ENCODE results near the gene NDUFS7.

DNA sequence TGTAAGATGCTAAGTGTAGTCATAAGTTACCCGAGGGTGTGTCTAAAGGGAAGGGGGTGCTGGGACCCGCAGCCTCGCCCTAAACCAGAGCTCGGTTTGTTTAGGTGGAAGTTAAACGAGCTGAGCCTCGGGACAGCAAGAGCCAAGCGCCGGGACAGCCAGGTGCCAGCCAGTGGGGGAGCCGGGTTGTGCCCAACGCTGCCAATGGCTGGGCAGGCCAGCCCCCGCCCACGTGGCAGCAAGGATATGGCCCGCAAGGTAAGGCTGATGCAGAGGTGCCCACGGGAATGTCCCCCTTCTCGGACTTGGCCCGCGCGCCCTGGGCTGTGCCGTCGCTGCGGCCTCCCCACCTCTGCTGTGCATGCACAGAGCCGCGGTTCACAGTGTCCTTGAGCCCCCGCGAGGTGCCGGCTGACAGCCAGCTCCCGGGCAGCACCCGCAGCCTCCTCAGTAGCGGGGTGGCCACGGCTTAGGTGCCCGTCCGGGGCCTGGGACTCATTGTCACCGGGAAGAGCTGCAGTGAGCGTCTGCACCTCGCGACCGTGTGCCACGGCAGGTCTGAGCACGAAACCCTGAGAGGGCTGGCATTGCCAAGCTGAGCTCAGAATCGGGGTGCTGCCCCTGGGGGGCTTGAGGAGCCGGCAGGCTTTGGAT lies 45.2 kb downstream of the NDUFS7 start:
- TF ChIP-seq, protein P1, sequence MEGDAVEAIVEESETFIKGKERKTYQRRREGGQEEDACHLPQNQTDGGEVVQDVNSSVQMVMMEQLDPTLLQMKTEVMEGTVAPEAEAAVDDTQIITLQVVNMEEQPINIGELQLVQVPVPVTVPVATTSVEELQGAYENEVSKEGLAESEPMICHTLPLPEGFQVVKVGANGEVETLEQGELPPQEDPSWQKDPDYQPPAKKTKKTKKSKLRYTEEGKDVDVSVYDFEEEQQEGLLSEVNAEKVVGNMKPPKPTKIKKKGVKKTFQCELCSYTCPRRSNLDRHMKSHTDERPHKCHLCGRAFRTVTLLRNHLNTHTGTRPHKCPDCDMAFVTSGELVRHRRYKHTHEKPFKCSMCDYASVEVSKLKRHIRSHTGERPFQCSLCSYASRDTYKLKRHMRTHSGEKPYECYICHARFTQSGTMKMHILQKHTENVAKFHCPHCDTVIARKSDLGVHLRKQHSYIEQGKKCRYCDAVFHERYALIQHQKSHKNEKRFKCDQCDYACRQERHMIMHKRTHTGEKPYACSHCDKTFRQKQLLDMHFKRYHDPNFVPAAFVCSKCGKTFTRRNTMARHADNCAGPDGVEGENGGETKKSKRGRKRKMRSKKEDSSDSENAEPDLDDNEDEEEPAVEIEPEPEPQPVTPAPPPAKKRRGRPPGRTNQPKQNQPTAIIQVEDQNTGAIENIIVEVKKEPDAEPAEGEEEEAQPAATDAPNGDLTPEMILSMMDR (IDR thresholded peaks at IDR 0.05), result no peak
- no peak for TF ChIP-seq POLR2A (IDR thresholded peaks at IDR 0.05)
- TF ChIP-seq POLR2AphosphoS5 (IDR thresholded peaks at IDR 0.05), result no peak
- no peak for TF ChIP-seq EP300 (IDR thresholded peaks at IDR 0.05)
